Measurements from ENCODE around the gene CERS6.
A peak's percentile ranks its signal among the peaks of the same experiment; 100 is the strongest.

Gene CERS6

GRCh38 chr2:168573128-168573903 lies 117.2 kb downstream of the CERS6 start:
- no peak for DNase-seq

GRCh38 chr2:168574856-168575630 lies 119.0 kb downstream of the CERS6 start:
- DNase-seq, result no peak

GRCh38 chr2:168577885-168578284 lies 121.8 kb downstream of the CERS6 start:
- no peak for DNase-seq

- DNase-seq, result no peak
Measured at GRCh38 chr2:168583064-168583709, 127.1 kb downstream of the CERS6 start.

GRCh38 chr2:168583710-168584521 lies 127.8 kb downstream of the CERS6 start:
- peak; percentile 44 for DNase-seq

- DNase-seq, result no peak
Measured at GRCh38 chr2:168584911-168585310, 128.8 kb downstream of the CERS6 start.

- no peak for DNase-seq
Measured at GRCh38 chr2:168585700-168586099, 129.6 kb downstream of the CERS6 start.

- no peak for DNase-seq
Measured at GRCh38 chr2:168587307-168587706, 131.2 kb downstream of the CERS6 start.

GRCh38 chr2:168589236-168590211 lies 133.5 kb downstream of the CERS6 start:
- DNase-seq, result no peak

GRCh38 chr2:168592181-168592831 lies 136.2 kb downstream of the CERS6 start:
- no peak for DNase-seq

GRCh38 chr2:168593713-168594112 lies 137.6 kb downstream of the CERS6 start:
- no peak for DNase-seq

- DNase-seq, result no peak
Measured at GRCh38 chr2:168594778-168595177, 138.7 kb downstream of the CERS6 start.

GRCh38 chr2:168596881-168597655 lies 141.0 kb downstream of the CERS6 start:
- no peak for DNase-seq

- no peak for DNase-seq
Measured at GRCh38 chr2:168599738-168600137, 143.7 kb downstream of the CERS6 start.

GRCh38 chr2:168600949-168601348 lies 144.9 kb downstream of the CERS6 start:
- DNase-seq, result no peak

- DNase-seq, result no peak
Measured at GRCh38 chr2:168601741-168602140, 145.7 kb downstream of the CERS6 start.

- no peak for DNase-seq
Measured at GRCh38 chr2:168602379-168602778, 146.3 kb downstream of the CERS6 start.

- DNase-seq, result no peak
Measured at GRCh38 chr2:168602846-168603401, 146.9 kb downstream of the CERS6 start.

GRCh38 chr2:168603439-168603961 lies 147.4 kb downstream of the CERS6 start:
- no peak for DNase-seq

GRCh38 chr2:168604252-168604651 lies 148.2 kb downstream of the CERS6 start:
- DNase-seq, result no peak
